ENCODE results near the gene SCN4B. TPM values are rescaled to one million over a fixed set of nuclear protein-coding genes. Genes with fewer than 3 reads are reported as not detected.
A peak's percentile ranks its signal among the peaks of the same experiment; 100 is the strongest.

The SCN4B gene
- total RNA-seq, 1 donor from 2014 or later = 0.42 TPM

DNA sequence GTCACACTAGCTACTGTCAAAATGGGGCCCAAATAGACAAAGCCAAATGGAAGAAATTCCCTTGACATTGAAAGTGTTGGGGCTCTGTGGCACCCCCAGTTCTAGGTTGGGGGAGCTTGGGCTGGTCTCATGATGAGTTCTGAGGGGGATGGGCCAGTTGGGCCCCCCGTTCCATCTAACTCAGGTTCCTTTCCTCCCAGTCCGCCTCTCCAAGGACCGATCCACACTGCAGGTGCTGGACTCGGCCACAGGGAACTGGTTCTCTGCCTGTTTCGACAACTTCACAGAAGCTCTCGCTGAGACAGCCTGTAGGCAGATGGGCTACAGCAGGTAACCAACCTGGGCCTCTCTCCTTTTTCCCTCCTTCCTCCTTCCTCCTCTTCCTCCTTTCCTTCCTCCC, 48.1 kb downstream of the SCN4B start:
- H3K27me3 Mint-ChIP-seq (ENCODE audit: low read depth) = peaks cover 29% of the 10 kb centered on the region
- no peaks in the 10 kb centered on the region for H3K9me3 Mint-ChIP-seq (ENCODE audit: low read depth)
- no peak overlapping the region for H3K27ac Mint-ChIP-seq (ENCODE audit: unreplicated experiment)
- H3K4me1 Mint-ChIP-seq (ENCODE audit: low read depth) = peaks cover 6% of the 10 kb centered on the region
- no peaks in the 10 kb centered on the region for H3K36me3 Mint-ChIP-seq (ENCODE audit: low read depth)
- no peak overlapping the region for H3K4me3 Mint-ChIP-seq (ENCODE audit: unreplicated experiment)
- TF ChIP-seq, protein P1, sequence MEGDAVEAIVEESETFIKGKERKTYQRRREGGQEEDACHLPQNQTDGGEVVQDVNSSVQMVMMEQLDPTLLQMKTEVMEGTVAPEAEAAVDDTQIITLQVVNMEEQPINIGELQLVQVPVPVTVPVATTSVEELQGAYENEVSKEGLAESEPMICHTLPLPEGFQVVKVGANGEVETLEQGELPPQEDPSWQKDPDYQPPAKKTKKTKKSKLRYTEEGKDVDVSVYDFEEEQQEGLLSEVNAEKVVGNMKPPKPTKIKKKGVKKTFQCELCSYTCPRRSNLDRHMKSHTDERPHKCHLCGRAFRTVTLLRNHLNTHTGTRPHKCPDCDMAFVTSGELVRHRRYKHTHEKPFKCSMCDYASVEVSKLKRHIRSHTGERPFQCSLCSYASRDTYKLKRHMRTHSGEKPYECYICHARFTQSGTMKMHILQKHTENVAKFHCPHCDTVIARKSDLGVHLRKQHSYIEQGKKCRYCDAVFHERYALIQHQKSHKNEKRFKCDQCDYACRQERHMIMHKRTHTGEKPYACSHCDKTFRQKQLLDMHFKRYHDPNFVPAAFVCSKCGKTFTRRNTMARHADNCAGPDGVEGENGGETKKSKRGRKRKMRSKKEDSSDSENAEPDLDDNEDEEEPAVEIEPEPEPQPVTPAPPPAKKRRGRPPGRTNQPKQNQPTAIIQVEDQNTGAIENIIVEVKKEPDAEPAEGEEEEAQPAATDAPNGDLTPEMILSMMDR (IDR thresholded peaks at IDR 0.05) = no peak
- DNase-seq (ENCODE audit: low spot score) = no peak

- peak; percentile 58 for DNase-seq (ENCODE audit: low spot score)
- Mint-ChIP-seq H3K27ac (ENCODE audit: unreplicated experiment) (no peak overlapping the region), H3K9me3 (ENCODE audit: low read depth) (no peaks in the 10 kb centered on the region)
These were observed 49.8 kb downstream of the SCN4B start for GRCh38 chr11:118102721-118103261.

DNA sequence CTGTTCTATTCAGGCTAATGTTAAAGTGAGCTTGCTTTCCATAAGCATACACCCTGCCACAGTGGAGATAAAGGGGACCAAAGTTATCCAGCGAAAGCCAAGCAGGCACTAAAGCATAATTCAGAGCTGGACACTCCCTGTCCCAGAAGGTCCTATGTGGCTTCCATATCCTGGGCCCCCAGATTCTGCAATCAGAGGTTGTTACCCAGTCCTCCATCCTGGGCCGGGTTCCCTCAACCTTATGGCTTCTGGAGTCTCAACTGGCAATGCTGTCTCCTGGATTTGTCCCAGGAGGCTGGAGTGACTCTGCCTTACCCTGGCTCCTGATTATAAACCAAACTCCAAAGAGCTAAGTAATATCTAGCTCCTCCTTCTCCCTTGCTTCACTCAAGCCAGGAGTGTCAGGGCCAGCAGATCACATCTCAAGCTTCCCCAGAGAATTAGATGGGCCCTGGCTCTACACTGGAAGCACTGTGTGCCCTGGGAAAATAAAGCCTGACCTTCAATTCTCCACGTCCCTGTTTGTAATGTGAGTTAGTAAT, 51.9 kb downstream of the SCN4B start:
- no peak overlapping the region for H3K4me3 Mint-ChIP-seq (ENCODE audit: unreplicated experiment)
- H3K27me3 Mint-ChIP-seq (ENCODE audit: low read depth) = peaks cover 43% of the 10 kb centered on the region
- TF ChIP-seq, protein P1 (IDR thresholded peaks at IDR 0.05) = no peak
- no peak for DNase-seq (ENCODE audit: low spot score)
- no peaks in the 10 kb centered on the region for H3K36me3 Mint-ChIP-seq (ENCODE audit: low read depth)
- no peak overlapping the region for H3K27ac Mint-ChIP-seq (ENCODE audit: unreplicated experiment)
- H3K4me1 Mint-ChIP-seq (ENCODE audit: low read depth) = no peaks in the 10 kb centered on the region
- H3K9me3 Mint-ChIP-seq (ENCODE audit: low read depth) = no peaks in the 10 kb centered on the region

More at GRCh38 chr11:118102721-118103261, 49.8 kb downstream of the SCN4B start:
- H3K4me3 Mint-ChIP-seq (ENCODE audit: unreplicated experiment) = no peak overlapping the region
- H3K4me1 Mint-ChIP-seq (ENCODE audit: low read depth) = peaks cover 4% of the 10 kb centered on the region
- TF ChIP-seq, protein P1 (IDR thresholded peaks at IDR 0.05) = no peak
- H3K27me3 Mint-ChIP-seq (ENCODE audit: low read depth) = peaks cover 35% of the 10 kb centered on the region
- H3K36me3 Mint-ChIP-seq (ENCODE audit: low read depth) = no peaks in the 10 kb centered on the region

GRCh38 chr11:118099838-118100556, 52.6 kb downstream of the SCN4B start:
- H3K4me1 Mint-ChIP-seq (ENCODE audit: low read depth) = no peaks in the 10 kb centered on the region
- no peaks in the 10 kb centered on the region for H3K9me3 Mint-ChIP-seq (ENCODE audit: low read depth)
- no peak overlapping the region for H3K27ac Mint-ChIP-seq (ENCODE audit: unreplicated experiment)
- no peak overlapping the region for H3K4me3 Mint-ChIP-seq (ENCODE audit: unreplicated experiment)
- no peak for DNase-seq (ENCODE audit: low spot score)
- TF ChIP-seq, protein P1 (IDR thresholded peaks at IDR 0.05) = no peak
- no peaks in the 10 kb centered on the region for H3K36me3 Mint-ChIP-seq (ENCODE audit: low read depth)
- H3K27me3 Mint-ChIP-seq (ENCODE audit: low read depth) = peaks cover 45% of the 10 kb centered on the region

GRCh38 chr11:118098996-118099837, 53.4 kb downstream of the SCN4B start:
- Mint-ChIP-seq H3K36me3 (ENCODE audit: low read depth) (no peaks in the 10 kb centered on the region), H3K27me3 (ENCODE audit: low read depth) (peaks cover 43% of the 10 kb centered on the region), H3K4me1 (ENCODE audit: low read depth) (no peaks in the 10 kb centered on the region), H3K9me3 (ENCODE audit: low read depth) (no peaks in the 10 kb centered on the region), H3K27ac (ENCODE audit: unreplicated experiment) (no peak overlapping the region), H3K4me3 (ENCODE audit: unreplicated experiment) (no peak overlapping the region)
- DNase-seq (ENCODE audit: low spot score) = no peak
- TF ChIP-seq, protein P1 (IDR thresholded peaks at IDR 0.05) = no peak

Measured in chondrocyte (in vitro differentiated cells).